IMR-90 (cell line): ENCODE results near the gene SLIT2. TPM values are rescaled to one million over a fixed set of nuclear protein-coding genes. Genes with fewer than 3 reads are reported as not detected.

Experiments used
- ATAC-seq: fragments of 200-7000 bp; cut with Tn5 transposase; 2 replicates; pipeline ENCODE4 v1.9.1; 2020; ENCODE audit warnings: low read depth, mild to moderate bottlenecking, moderate library complexity
- BruUV-seq: library from RNA; stranded (reverse); fragments of 400-500 nt; replicated peaks from 2 replicates; lab custom pipeline; 2021; lab: Mats Ljungman, UMichigan
- CTCF ChIA-PET: fragments of 300-600 bp; formaldehyde crosslinking; extraction: SDS; loops from one replicate; lab custom pipeline; 2021; ENCODE audit warnings: antibody characterized with exemption; lab: Yijun Ruan, JAX
- POLR2A ChIA-PET: fragments of 300-600 bp; sonication (Branson Sonifier 250); formaldehyde crosslinking; loops from one replicate; lab custom pipeline; 2022; ENCODE audit warnings: antibody characterized with exemption; ENCODE audit not compliant: unreplicated experiment; lab: Charles Lee
- DNase-seq: peaks from one replicate; pipeline ENCODE4 v3.0.0; 2013
- H2AFZ ChIP-seq: replicated peaks from 2 replicates; pipeline ENCODE3; 2013; ENCODE audit warnings: low read length, mild to moderate bottlenecking; ENCODE audit not compliant: poor library complexity
- H2AK5ac ChIP-seq: 2 replicates; pipeline ENCODE4 v1.6.1; 2013; ENCODE audit warnings: low read depth, low read length, inconsistent platforms
- H2AK9ac ChIP-seq: replicated peaks from 2 replicates; pipeline ENCODE3; 2013; ENCODE audit warnings: mild to moderate bottlenecking, low read depth, low read length, moderate library complexity; ENCODE audit not compliant: poor library complexity
- H2BK120ac ChIP-seq: 2 replicates; pipeline ENCODE4 v1.6.1; 2013; ENCODE audit warnings: low read depth, low read length, inconsistent platforms
- H2BK15ac ChIP-seq: 3 replicates; pipeline ENCODE4 v1.6.1; 2013; ENCODE audit warnings: low read depth, low read length, inconsistent platforms
- H2BK20ac ChIP-seq: 2 replicates; pipeline ENCODE4 v1.6.1; 2013; ENCODE audit warnings: low read depth, mild to moderate bottlenecking, inconsistent platforms, low read length, moderate library complexity
- H2BK5ac ChIP-seq: 2 replicates; pipeline ENCODE4 v1.6.1; 2013; ENCODE audit warnings: mild to moderate bottlenecking, low read depth, low read length, inconsistent platforms; ENCODE audit not compliant: poor library complexity, severe bottlenecking
- H3K14ac ChIP-seq: replicated peaks from 2 replicates; pipeline ENCODE4 v1.6.1; 2013; ENCODE audit warnings: low read depth, low read length, inconsistent platforms
- H3K18ac ChIP-seq: 2 replicates; pipeline ENCODE4 v1.6.1; 2013; ENCODE audit warnings: low read depth, low read length, control low read depth
- H3K23ac ChIP-seq: 2 replicates; pipeline ENCODE4 v1.6.1; 2013; ENCODE audit warnings: low read depth, low read length, inconsistent platforms
- H3K27ac ChIP-seq: 2 replicates; pipeline ENCODE4 v1.5.1; 2013; ENCODE audit warnings: mild to moderate bottlenecking, control low read depth, low read length; ENCODE audit not compliant: insufficient read depth
- H3K27me3 ChIP-seq: 2 replicates; pipeline ENCODE4 v1.6.1; 2013; ENCODE audit warnings: low read length; ENCODE audit not compliant: control insufficient read depth, insufficient read depth
- H3K36me3 ChIP-seq: 2 replicates; pipeline ENCODE4 v1.6.1; 2013; ENCODE audit warnings: low read length, mixed read lengths; ENCODE audit not compliant: control insufficient read depth, insufficient read depth
- H3K4ac ChIP-seq: 2 replicates; pipeline ENCODE4 v1.6.1; 2013; ENCODE audit warnings: low read depth, low read length, inconsistent platforms
- H3K4me1 ChIP-seq: 2 replicates; pipeline ENCODE4 v1.6.1; 2013; ENCODE audit warnings: low read length, mixed read lengths; ENCODE audit not compliant: control insufficient read depth, insufficient read depth
- H3K4me2 ChIP-seq: 2 replicates; pipeline ENCODE4 v1.6.1; 2013; ENCODE audit warnings: low read depth, mild to moderate bottlenecking, control low read depth, low read length, moderate library complexity
- H3K4me3 ChIP-seq: 2 replicates; pipeline ENCODE4 v1.5.1; 2013; ENCODE audit warnings: low read depth, mild to moderate bottlenecking, control low read depth, low read length, moderate library complexity; ENCODE audit not compliant: insufficient read depth
- H3K56ac ChIP-seq: 2 replicates; pipeline ENCODE4 v1.6.1; 2013; ENCODE audit warnings: low read length, inconsistent platforms; ENCODE audit not compliant: insufficient read depth; ENCODE audit errors: extremely low read depth
- H3K79me1 ChIP-seq, 2 experiments: 2 replicates each; pipeline ENCODE4 v1.6.1; 2013; ENCODE audit warnings: low read length in 2 of 2, inconsistent platforms in 1 of 2, low read depth in 1 of 2
- H3K9ac ChIP-seq: 2 replicates; pipeline ENCODE4 v1.6.1; 2013; ENCODE audit warnings: low read depth, low read length, control low read depth
- H3K9me1 ChIP-seq: 2 replicates; pipeline ENCODE4 v1.6.1; 2013; ENCODE audit warnings: low read length, inconsistent platforms; ENCODE audit not compliant: insufficient read depth
- H3K9me3 ChIP-seq: 2 replicates; pipeline ENCODE4 v1.6.1; 2013; ENCODE audit warnings: low read length; ENCODE audit not compliant: control insufficient read depth, insufficient read depth
- H4K20me1 ChIP-seq: 2 replicates; pipeline ENCODE4 v1.6.1; 2013; ENCODE audit warnings: low read length, inconsistent platforms; ENCODE audit not compliant: insufficient read depth
- H4K5ac ChIP-seq: 2 replicates; pipeline ENCODE4 v1.6.1; 2013; ENCODE audit warnings: mild to moderate bottlenecking, low read depth, low read length, control low read depth
- H4K8ac ChIP-seq, 2 experiments: 2 replicates each; pipeline ENCODE4 v1.6.1; 2013; ENCODE audit warnings: low read depth in 2 of 2, low read length in 2 of 2, control low read depth in 1 of 2, inconsistent platforms in 1 of 2
- H4K91ac ChIP-seq: 2 replicates; pipeline ENCODE4 v1.6.1; 2013; ENCODE audit warnings: low read depth, low read length, inconsistent platforms; ENCODE audit not compliant: insufficient read depth
- CHD1 ChIP-seq: IDR thresholded peaks from 2 replicates; pipeline ENCODE4 v1.6.1; 2012; ENCODE audit warnings: low read depth, low read length, improper control_type of control experiment
- MAZ ChIP-seq: IDR thresholded peaks from 2 replicates; pipeline ENCODE4 v1.6.1; 2012; ENCODE audit warnings: low read depth, mild to moderate bottlenecking, low read length, improper control_type of control experiment, moderate library complexity, borderline replicate concordance
- USF2 ChIP-seq: fragments of 150-350 bp; IDR thresholded peaks from 2 replicates; pipeline ENCODE4 v1.6.1; 2017; ENCODE audit warnings: mild to moderate bottlenecking, antibody characterized with exemption, low read length, low read depth
- WGBS, 2 experiments: methylation state at CpG; one replicate each; pipeline versions ENCODE4 v1.1.5 to v1.1.7; 2013; ENCODE audit warnings: missing lambda C conversion rate in 2 of 2; ENCODE audit not compliant: insufficient read length in 1 of 2; ENCODE audit errors: extremely low coverage in 2 of 2; 5-methylcytosine and 5-hydroxymethylcytosine counted together
- dilution Hi-C: fragments of 300-500 bp; cut with HindIII; formaldehyde crosslinking; loops from one replicate; pipeline ENCODE4 v1.14.3; 2018; ENCODE audit warnings: low sequenced_read_pairs; ENCODE audit not compliant: unreplicated experiment
- in situ Hi-C: fragments of 300-500 bp; cut with MboI; formaldehyde crosslinking; loops from 3 replicates; pipeline ENCODE4 v1.14.3; 2019; ENCODE audit warnings: low sequenced_read_pairs, inconsistent platforms, mixed read lengths
- intact Hi-C: fragments of 100-400 bp; cut with micrococcal nuclease; formaldehyde crosslinking; loops from 2 replicates; pipeline ENCODE4 v1.10.0; 2022
- polyA plus RNA-seq, 3 experiments: library from polyadenylated mRNA; depleted of rRNA; stranded (reverse); fragments of >200 nt; gene quantifications; 2 replicates each; pipeline ENCODE4 v1.2.3, GENCODE V29; 2012; ENCODE audit warnings: low replicate concordance in 1 of 3
- total RNA-seq: library from RNA; depleted of rRNA; stranded (reverse); fragments of >200 nt; gene quantifications from 2 replicates; pipeline ENCODE4 v1.2.3, GENCODE V29; 2012

The SLIT2 gene
- total and polyA plus RNA-seq, 2 of the 4 experiments (the other 2 are of a cell fraction) = 13.6 to 14.3 TPM

DNA sequence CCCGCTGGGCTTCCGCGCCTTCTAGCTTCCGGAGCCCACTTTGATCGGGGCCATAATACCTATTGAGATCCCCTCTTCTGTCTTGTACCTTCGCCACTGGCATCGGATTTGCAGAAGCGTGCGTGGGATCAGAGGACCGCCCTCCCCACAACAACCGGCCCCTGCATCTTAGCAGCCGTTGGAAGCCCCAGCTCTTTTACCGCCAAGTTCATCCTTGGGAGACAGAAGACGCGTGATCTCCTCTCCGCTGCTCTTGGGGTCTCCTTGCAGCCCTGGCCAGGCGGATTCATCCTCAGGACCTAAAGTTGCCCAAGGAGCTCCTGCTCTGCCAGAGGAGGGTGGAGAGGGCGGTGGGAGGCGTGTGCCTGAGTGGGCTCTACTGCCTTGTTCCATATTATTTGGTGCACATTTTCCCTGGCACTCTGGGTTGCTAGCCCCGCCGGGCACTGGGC is 1.6 kb downstream of the SLIT2 start:
- Histone ChIP-seq H4K20me1 (peaks cover 7% of the 10 kb centered on the region), H2AK9ac (peak overlapping the region; percentile 52), H2AFZ (peak overlapping the region; percentile 83), H4K5ac (no peak overlapping the region), H3K4me2 (peak overlapping the region; percentile 80), H3K4ac (no peak overlapping the region), H4K8ac (no peak overlapping the region), H3K79me1 (peaks cover 0 to 6% of the 10 kb centered on the region in 2 experiments; a peak in 1 of 4 replicates), H3K56ac (no peak overlapping the region), H2BK120ac (no peak overlapping the region), H2AK5ac (no peak overlapping the region; the same call in 1 of the 2 replicates), H4K91ac (no peak overlapping the region), H3K9ac (no peak overlapping the region), H3K23ac (peak overlapping the region; percentile 32; the same call in 1 of the 2 replicates), H2BK15ac (no peak overlapping the region), H3K27ac (no peak overlapping the region; the same call in 1 of the 2 replicates), H2BK20ac (no peak overlapping the region), H3K9me3 (no peaks in the 10 kb centered on the region), H3K9me1 (no peaks in the 10 kb centered on the region), H2BK5ac (no peak overlapping the region), H3K18ac (no peak overlapping the region), H3K4me1 (peaks cover 11% of the 10 kb centered on the region), H3K27me3 (peaks cover 22% of the 10 kb centered on the region), H3K4me3 (peak overlapping the region; percentile 55), H3K14ac (no peak overlapping the region), H3K36me3 (no peaks in the 10 kb centered on the region)
- TF ChIP-seq CHD1 (no peak), MAZ (no peak), USF2 (no peak)
- DNase-seq = peak; percentile 15
- in situ Hi-C loops = no loop called here
- ATAC-seq = no peak
- ChIA-PET CTCF (interaction anchor here (1.1 kb wide), 1 partner anchor 944 kb away, joined by 3 read pairs; no protein-coding TSS in a partner anchor), POLR2A (no interaction called here)
- no TSS peak for BruUV-seq
- intact Hi-C loops = loop anchor here (1.0 to 10.0 kb wide), 6 partner anchors 169 to 1249 kb away; no protein-coding TSS in a partner anchor
- dilution Hi-C loops = no loop called here
- 0% methylated on average over 5 of the region's 21 CpGs; no CpG with 5 or more reads in 1 of the 2 experiments for WGBS, 2 experiments
